Stimulated activated CD8-positive, alpha-beta memory T cell treated with anti-CD3 and anti-CD28 coated beads, Interleukin-12 subunit alpha, Interleukin-12 subunit beta, amount 100 ng/mL, for 24 hours (primary cell): ENCODE results near the gene ORMDL3.
A peak's percentile ranks its signal among the peaks of the same experiment; 100 is the strongest.
"Not testable (repeated sequence)": the region's sequence is repeated elsewhere in the genome, so short reads cannot be mapped to it uniquely, and the experiment has no call there.

Source experiments
- DNase-seq: peaks from one replicate; pipeline ENCODE4 v3.0.0-alpha.2; 2020; ENCODE audit errors: extremely low read depth

The ORMDL3 gene

GRCh38 chr17:39949028-39949427 is 21.6 kb upstream of the ORMDL3 start:
- no peak for DNase-seq

GRCh38 chr17:39948489-39948828 is 21.1 kb upstream of the ORMDL3 start:
- DNase-seq: not testable (repeated sequence)

- no peak for DNase-seq
Measured at GRCh38 chr17:39946551-39947330, 19.3 kb upstream of the ORMDL3 start.

GRCh38 chr17:39944393-39944711 is 17.0 kb upstream of the ORMDL3 start:
- no peak for DNase-seq

- DNase-seq: no peak
Measured at GRCh38 chr17:39943702-39944392, 16.4 kb upstream of the ORMDL3 start.

GRCh38 chr17:39939588-39940419 is 12.4 kb upstream of the ORMDL3 start:
- DNase-seq: no peak

GRCh38 chr17:39939106-39939505 is 11.7 kb upstream of the ORMDL3 start:
- no peak for DNase-seq

- no peak for DNase-seq
Measured at GRCh38 chr17:39938140-39938869, 10.9 kb upstream of the ORMDL3 start.

- no peak for DNase-seq
Measured at GRCh38 chr17:39937447-39937846, 10.0 kb upstream of the ORMDL3 start.

GRCh38 chr17:39935909-39936308 is 8.5 kb upstream of the ORMDL3 start:
- no peak for DNase-seq

- no peak for DNase-seq
Measured at GRCh38 chr17:39934324-39934723, 6.9 kb upstream of the ORMDL3 start.

GRCh38 chr17:39933912-39934311 is 6.5 kb upstream of the ORMDL3 start:
- no peak for DNase-seq

GRCh38 chr17:39929646-39930407 is 2.4 kb upstream of the ORMDL3 start:
- no peak for DNase-seq

GRCh38 chr17:39928858-39929645 is 1.7 kb upstream of the ORMDL3 start:
- no peak for DNase-seq

- DNase-seq: no peak
Measured at GRCh38 chr17:39927929-39928857, 792 bp upstream of the ORMDL3 start.

- peak; percentile 31 for DNase-seq
Measured at GRCh38 chr17:39926588-39927100, 757 bp downstream of the ORMDL3 start.

GRCh38 chr17:39926135-39926587 is 1.2 kb downstream of the ORMDL3 start:
- no peak for DNase-seq

GRCh38 chr17:39925282-39926134 is 1.9 kb downstream of the ORMDL3 start:
- DNase-seq: no peak
